CMK (cell line): ENCODE data around the gene GSTM5.
"Not testable (repeated sequence)": the region's sequence is repeated elsewhere in the genome, so short reads cannot be mapped to it uniquely, and the experiment has no call there.

ENCODE experiments used
- DNase-seq: peaks from one replicate; pipeline ENCODE4 v3.0.0-alpha.2; 2010; ENCODE audit warnings: low read depth

The GSTM5 gene

DNA sequence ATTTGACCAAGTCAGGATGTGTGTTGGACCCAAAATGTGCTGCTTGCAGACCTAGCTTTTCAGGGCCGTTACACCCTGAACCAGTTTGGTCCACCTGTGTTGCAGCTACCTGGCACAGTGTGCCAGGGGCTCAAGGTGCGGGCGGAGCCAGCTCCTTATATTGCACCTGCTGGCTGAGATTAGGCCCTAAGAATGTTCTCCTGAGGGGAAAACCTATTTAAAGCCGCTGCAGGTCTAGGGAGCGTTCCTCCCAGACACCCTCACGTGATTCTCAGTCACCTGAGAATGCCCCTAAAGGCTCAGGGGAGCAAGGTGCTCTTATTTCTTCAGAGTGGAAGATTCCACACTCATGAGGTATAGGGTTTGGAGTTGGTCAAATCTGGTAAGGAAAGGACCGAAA lies 16.8 kb downstream of the GSTM5 start:
- DNase-seq: no peak

DNA sequence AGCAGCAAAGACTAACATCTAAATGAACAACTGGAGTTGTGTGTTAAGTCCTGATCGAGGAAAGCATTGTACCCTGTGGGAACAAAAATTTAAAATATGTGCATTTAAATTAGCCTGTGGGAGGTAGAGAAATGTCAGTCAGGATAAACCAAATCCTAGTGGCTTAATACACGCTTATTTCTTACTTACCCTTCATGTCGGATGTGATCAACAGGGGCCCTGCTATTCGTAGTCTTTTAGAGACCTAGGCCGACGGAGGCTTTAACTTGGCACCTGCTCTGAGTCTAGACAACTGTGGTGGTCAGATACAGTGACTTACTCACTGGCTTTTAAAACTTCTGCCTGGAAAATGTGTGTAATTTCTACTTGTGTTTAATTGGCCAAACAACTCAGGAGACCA lies 18.6 kb downstream of the GSTM5 start:
- DNase-seq: no peak

DNA sequence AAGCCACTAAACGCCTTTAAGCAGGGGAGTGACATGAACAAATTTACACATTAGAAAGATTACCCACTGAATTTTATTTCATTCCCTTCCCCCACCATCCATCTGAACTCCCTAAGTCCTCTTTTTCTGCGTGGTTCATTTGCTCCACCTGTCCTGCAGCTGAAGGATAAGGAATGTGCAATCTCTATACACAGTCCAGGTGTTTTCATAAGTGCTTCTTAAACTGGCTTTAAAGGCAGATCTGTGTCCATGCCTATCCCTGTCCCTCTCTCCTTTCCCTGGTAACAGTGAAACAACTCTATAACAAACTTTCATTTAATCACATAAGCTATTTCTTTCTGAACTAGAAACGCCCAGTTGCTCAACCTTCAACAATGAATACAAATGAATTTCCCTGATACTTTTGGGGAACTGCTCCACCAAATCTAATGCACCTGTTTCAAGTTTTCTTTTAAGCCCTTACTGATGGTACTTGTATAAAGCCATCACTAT lies 20.4 kb downstream of the GSTM5 start:
- no peak for DNase-seq

DNA sequence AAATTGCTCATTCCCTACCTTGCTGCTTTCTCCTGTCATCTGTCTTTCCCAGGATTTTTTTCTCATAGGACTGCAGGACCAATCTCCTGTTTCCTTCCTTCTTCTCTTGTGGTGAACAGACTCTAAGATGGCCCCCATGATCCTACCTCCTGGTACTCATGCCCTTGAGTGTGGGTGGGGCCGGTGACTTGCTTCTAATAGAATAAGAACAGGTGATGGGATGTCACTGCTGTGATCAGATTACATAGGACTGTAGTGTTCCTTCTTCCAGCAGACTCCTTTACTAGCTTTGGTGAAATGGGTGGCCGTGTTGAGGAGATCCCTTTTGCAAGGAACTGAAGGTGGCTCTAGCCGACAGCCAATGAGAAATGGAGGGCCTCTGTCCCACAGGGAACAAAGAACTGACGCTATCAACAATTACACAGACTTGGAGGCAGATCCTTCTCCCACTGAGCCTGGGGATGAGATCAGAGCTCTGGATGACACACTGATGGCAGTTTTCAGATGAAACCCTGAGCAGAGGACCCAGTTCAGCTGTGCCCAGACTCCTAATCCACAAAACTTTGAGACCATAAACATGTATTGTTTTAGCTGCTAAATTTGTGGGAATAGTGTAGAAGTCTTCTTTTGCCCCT lies 21.3 kb downstream of the GSTM5 start:
- no peak for DNase-seq

DNA sequence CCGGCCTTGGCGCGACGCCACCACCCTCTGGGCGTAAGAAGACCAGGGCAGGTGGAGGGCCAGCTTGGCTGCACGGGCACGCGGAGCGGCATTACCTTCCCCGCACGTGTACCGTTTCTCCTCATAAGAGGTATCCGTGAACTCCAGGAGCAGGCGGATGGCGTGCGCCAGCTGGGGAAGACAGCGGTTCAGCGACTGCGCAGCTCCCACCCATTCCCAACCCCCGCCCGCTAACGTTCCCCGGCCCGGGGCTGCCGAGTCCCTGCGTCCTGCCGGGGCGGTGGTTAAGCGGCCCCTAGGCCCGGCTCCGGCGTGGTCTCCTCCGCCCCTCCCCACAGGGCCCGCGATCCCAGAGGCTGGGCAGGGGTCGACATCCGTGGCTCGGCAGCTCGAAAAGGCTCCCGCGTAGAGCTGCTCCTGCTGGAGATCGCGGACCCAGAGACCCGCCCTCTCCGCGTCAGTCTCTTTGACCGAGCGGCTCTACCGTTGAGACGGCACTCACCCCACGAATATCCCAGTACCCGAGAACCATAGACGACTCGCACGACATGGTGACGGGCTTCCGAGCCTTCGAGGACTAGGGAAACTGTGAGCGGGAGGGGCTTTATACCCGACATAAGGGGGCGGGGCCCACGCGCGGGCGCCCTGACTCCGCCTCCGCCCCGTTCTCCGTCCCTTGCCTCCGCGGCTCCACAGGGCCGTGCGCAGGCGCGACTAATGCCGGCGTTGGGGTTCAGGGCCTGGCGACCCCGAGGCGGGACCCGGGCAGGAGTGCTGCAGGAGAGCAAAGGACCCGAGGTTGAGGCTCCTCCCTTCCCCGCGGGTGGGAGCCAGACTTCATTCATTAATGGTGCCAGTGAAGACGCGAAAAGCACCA lies 27.9 kb downstream of the GSTM5 start:
- DNase-seq: peak; percentile 42

- no peak for DNase-seq
Observed at GRCh38 chr1:109740615-109741373, 28.7 kb downstream of the GSTM5 start, which contains the start of gene GSTM3. Gene GSTM3, minus strand, starts transcription at chr1:109741038. Its CDS starts 751 bp downstream, at chr1:109740287.

- DNase-seq: not testable (repeated sequence)
Observed at GRCh38 chr1:109748311-109748710, 36.3 kb downstream of the GSTM5 start.

DNA sequence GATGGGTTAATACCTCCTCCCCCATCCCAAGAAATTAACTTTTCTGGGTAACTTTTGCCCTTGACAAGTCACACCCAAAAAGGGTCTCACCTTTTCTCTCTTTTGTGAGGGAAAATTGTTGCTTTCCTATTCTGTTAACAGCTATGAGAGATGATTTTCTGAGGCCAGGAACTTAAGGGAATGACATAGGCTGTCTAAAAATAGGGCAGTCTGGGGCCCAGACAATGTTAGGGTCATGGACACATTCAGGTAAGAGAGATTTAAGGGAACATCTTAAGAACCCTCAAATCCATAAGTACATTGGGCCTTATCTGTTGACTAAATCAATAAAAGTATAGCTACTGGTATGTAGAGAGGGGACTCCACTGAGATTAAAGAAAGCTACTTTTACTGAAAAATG lies 37.2 kb downstream of the GSTM5 start:
- DNase-seq: no peak

DNA sequence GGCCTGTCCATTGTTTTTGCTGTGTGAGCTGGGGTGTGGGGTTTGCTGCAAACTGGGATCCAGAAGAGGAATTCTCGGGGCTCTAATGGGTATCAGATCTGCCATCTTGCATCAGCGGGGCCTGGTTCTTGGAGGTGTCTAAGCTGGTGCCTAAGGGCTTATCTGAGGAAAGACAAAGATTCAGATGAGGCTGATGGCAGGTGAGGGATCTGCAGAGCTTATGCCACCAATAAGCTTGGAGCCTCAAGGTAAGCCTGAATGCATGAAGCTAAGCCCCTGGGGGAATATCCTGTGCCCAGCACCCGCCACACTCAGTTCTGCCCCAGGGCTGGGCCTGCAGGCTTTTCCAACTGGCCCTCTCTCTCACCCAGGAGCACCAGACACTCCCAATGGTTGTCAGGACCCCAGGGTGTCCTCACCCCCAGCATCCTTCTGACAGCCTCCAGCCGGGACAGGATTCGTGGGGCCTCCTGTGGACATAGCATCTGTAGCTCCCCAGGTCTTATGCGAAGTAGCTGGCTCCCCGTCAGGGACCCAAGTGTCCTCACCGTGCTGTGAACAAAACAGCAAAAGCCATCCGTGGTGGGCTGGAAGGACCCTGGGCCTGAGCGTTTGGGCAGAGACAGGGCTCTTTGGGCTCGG lies 38.3 kb downstream of the GSTM5 start:
- no peak for DNase-seq

DNA sequence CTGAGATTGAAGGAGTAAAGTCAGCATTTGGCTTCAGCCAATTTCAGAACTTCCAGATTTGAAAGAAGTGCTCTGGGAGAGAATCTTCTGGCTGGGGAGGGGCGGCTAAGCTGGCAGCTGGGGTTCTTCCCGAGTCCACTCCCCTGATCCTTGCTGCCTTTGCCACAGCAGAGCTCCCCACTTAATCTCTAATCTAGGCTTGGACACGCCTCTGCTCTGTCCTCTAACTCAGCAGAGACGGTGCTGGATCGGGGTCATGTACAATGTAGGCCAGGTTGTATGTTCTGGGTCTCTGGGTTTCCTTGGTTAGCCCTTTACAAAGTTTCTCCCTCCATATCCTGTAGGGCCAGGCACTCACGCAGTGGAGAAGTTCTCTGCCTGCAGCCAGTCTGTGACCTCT lies 38.9 kb downstream of the GSTM5 start:
- DNase-seq: no peak

DNA sequence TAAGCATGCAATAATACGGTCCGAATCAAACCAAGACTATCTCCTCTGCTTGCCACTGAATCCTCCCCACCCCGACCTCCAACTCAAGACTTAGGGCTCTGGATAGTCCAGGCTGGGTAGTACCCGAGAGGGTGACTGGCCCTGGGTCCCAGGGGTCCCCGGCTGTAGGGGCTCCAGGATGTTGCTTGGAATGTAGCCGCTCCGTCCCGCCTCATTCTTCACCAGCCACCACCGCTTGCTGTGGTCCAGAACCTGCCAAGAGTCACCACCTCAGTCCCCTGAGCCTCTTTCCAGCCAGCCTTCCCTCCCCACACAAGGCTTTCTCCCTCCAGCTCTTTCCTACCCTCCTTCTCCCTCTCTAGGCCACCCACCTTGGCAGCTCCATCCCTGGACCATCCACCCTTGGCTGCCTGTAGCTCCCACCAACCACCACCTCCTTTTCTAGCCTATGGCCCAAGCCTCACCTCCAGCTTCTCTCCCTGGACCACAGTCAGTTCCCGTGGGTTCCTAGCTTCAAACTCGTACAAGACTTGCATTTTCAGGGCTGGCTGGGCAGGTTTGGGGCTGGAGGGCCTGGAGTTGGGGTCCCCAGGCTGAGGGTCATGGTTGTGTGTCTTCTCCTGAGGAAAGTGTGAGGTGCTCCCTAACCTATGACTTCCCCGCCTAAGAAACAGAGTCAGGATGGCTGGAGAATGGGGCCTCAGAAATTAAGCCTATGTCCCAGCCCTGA lies 39.6 kb downstream of the GSTM5 start:
- no peak for DNase-seq

DNA sequence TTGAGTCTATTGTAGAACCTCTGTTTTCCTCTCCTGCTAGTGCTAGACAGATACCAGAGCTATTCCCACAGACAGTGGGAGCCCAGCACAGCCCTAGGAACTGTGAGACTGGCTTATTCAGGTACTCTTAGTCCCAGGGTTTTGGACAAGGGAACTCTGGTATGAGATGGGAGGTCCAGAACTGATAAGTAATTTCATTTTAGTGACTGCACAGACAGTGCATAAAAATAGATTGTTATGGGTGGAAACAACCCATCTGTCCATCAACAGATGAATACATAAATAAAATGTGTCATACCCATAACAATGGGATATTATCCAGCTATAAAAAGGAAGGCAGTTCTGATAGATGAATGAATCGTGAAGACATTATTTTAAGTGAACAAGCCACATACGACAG lies 42.7 kb downstream of the GSTM5 start:
- no peak for DNase-seq

GRCh38 chr1:109756325-109756724 lies 44.3 kb downstream of the GSTM5 start:
- DNase-seq: not testable (repeated sequence)

DNA sequence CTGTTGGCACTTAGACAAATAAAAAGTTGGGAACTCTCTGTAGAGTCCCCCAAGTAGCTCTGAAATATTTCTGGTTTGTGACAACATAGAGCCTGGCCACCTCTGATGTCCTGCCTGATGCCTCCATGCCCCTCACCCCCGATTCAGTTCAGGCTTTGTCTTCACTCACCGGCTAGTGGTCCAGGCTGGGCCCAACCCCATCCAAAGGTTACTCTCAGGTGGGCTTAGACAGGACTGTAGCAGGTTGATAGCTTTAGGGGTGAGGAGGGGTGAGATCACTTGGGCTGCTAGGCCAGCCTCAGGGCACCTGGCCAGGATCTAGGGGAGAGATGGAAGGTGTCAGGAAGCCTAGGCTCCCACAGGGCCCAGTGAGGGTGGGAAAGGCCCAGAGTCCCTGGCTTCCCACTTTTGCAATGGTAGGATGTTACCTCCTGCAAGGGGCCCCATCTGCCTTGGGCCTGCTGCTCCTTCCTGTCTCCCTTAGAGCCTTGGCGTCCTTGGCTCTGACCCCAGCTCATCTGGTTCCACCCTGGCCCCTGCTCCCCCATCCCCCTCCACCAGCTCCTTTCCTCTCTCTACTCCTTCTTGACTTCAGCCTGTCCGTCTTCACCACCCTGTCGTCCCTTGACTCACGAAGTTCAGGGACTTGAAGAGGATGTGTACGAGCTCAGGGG lies 44.9 kb downstream of the GSTM5 start:
- no peak for DNase-seq

DNA sequence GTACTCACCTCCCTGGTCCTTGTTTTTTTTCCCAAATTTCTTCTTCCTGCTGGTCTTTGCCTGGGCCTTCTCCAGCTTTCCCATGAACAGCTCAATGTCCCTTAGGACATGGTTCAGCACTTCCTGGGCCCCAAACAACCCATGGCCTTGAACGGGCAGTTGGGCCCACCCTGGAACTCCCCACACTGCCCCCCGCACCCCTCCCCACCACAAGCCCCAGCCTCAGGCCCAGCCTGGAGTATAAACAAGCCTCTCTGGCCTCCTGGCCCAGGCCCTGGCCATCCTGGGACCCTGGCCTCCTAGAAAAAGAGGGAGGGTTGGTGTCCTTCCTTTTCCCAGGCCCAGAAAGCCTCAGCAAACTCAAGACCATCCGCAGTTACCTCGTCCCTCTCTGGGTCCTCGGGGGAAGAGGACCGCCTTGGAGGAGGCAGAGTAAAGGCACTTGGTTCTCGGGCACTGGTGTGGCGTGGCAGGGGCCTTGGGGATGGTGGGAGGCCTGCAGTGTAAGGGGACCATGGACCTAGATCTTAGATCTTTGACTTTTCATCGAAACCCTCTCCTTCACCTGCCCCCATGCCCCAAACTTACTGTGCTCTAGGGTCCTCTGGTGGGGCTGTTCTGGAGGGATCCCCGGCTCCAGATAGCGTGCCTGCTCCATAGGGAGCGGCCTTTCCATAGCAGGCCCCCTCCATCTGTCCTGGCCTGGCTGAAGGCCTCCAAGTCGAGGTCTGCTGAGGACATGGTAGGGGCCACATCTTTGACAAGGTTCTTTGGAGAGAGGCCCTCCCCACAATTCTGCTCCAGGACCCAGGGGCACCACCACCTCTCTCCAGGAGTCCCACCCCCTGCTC lies 46.1 kb downstream of the GSTM5 start:
- no peak for DNase-seq

DNA sequence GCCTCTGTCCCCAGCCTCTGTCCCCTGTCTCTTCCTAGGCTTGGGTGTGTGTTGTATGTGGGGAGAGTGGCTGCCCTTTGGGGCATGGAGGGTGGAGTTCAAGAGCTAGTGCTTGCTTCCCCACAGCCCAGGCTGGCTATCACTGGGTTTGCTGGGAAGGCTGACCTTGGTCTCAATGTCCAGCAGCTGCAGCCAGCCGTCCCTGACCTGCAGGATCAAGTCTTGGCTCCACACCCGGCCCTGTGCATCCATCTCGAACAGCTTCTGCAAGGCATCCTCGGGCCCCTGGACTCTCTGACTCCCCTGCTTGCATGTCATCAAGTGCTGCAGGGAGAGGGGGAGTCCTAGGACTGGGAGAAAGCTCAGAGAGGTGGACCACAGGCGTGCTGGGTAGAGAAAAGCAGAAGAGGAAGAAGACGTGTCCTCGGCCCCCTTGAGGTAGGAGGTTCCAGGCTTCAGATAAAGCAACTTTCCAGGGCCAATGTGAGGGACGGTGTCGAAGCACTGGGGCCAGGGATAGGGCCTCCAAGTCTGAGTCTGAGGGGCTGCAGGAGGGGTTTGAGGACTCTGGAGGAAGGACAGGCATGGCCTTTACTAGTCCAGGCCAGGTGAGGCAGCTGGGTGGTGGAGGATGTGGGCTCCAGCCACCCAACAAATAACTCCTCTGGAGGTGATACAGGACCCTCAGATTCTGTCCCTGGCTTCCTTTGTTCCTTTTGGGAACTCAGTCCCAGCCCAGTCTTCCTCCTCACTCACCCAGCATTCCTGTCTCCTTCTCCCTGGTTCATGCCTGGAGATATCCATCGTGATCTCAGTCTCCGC lies 47.7 kb downstream of the GSTM5 start:
- no peak for DNase-seq

DNA sequence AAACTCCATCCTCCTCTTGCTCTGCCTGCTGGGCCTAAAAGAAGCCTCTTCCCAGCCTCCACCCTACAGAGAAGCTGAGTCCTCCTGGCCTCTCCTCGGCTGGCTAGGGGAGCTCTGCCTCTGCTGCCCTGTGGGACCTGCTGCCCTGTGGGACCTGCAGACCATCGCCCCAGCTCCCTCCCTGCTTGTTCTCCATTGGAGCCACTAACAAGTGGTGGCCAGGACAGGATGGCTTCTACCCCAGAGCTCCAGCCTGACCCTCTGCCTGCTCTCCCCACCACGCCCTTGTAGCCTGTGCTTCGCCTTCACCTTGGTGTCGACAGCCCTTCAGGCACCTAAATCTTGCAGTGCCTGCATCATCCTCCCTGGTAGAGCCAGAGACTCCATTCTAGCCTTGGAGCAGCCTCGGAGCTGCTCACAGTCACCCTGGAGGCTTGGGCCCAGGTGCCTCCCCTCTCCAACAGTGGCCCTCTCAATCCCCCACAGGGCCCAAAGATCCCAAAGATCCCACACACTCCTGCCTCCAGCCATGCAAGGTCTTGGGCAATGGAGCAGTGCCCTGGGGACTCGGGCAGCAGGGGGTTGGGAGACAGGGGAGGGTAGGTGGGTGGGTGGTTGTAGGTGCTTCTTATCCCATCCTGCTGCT lies 48.7 kb downstream of the GSTM5 start:
- DNase-seq: no peak

DNA sequence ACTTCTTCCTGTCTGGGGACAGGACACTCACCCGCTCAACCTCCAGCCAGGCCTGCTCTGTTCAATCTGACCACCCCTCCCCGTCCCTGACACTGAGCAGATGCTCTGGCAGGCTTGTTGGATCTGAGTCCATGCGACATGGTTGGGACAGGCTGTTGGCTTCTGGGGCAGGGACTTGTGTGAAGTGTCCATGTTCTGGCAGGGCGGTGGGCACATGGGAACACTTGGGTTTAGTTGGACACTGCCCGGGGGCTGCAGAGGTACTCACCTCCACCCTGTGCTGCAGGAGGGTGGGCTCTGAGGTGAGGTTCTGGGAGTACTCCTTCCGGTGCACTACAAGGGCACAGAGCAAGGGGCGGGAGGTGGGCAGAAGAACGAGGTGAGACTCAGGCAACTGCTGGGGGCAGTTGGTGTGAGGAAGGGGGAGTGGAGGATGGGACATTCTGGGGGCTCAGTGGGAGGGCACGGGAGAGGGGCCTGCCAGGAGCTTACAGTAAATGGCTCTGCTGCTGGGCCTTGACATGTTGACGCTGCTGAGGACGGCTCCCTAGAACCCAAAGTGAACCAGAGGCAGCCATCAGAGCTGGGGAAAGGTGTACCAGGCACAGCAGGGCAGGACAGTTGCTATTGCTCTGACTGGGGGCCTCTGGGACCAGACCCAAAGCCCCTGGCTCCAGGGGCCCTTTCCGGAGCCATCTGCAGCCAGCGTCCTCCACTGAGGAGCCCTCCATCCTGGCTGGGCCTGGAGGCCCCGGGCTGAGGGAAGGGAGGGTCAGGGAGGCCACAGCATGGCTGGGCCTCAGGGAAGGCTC lies 49.4 kb downstream of the GSTM5 start:
- DNase-seq: no peak
